Measurements from ENCODE around the gene TAS2R40.
"Not testable (repeated sequence)": the region's sequence is repeated elsewhere in the genome, so short reads cannot be mapped to it uniquely, and the experiment has no call there.

TAS2R40 gene

GRCh38 chr7:143221737-143222136 lies at the start of gene TAS2R40:
TAS2R40 (plus strand) TSS chr7:143222037; CDS start chr7:143222079, 42 bp downstream.
- DNase-seq, result no peak
- no peak for TF ChIP-seq GATA1 (IDR thresholded peaks at IDR 0.05; ENCODE audit: low read depth, low read length)
- no peak for TF ChIP-seq POLR2A (IDR thresholded peaks at IDR 0.05; ENCODE audit: low read length)

- no peak for DNase-seq
- TF ChIP-seq GATA1 (IDR thresholded peaks at IDR 0.05; ENCODE audit: low read depth, low read length) (no peak), POLR2A (IDR thresholded peaks at IDR 0.05; ENCODE audit: low read length) (no peak)
These were observed 49.5 kb upstream of the TAS2R40 start for GRCh38 chr7:143172354-143172753.

- no peak for TF ChIP-seq POLR2A (IDR thresholded peaks at IDR 0.05; ENCODE audit: low read length)
- TF ChIP-seq GATA1 (IDR thresholded peaks at IDR 0.05; ENCODE audit: low read depth, low read length), result no peak
- DNase-seq, result no peak
These were observed 45.7 kb upstream of the TAS2R40 start for GRCh38 chr7:143176128-143176527.

GRCh38 chr7:143177374-143178119 lies 44.3 kb upstream of the TAS2R40 start:
- TF ChIP-seq POLR2A (IDR thresholded peaks at IDR 0.05; ENCODE audit: low read length), result no peak
- TF ChIP-seq GATA1 (IDR thresholded peaks at IDR 0.05; ENCODE audit: low read depth, low read length), result no peak
- DNase-seq, result no peak

GRCh38 chr7:143180771-143181170 lies 41.1 kb upstream of the TAS2R40 start:
- DNase-seq, result not testable (repeated sequence)

- TF ChIP-seq POLR2A (IDR thresholded peaks at IDR 0.05; ENCODE audit: low read length), result no peak
- no peak for TF ChIP-seq GATA1 (IDR thresholded peaks at IDR 0.05; ENCODE audit: low read depth, low read length)
- no peak for DNase-seq
These were observed 40.5 kb upstream of the TAS2R40 start for GRCh38 chr7:143181349-143181748.

- TF ChIP-seq POLR2A (IDR thresholded peaks at IDR 0.05; ENCODE audit: low read length), result no peak
- TF ChIP-seq GATA1 (IDR thresholded peaks at IDR 0.05; ENCODE audit: low read depth, low read length), result no peak
- no peak for DNase-seq
These were observed 38.8 kb upstream of the TAS2R40 start, which contains the start of gene TAS2R39 for GRCh38 chr7:143183024-143183423. TAS2R39 (plus strand) TSS chr7:143183419; CDS start chr7:143183419, 0 bp downstream.

GRCh38 chr7:143185551-143185950 lies 36.3 kb upstream of the TAS2R40 start:
- DNase-seq, result no peak
- TF ChIP-seq GATA1 (IDR thresholded peaks at IDR 0.05; ENCODE audit: low read depth, low read length) (no peak), POLR2A (IDR thresholded peaks at IDR 0.05; ENCODE audit: low read length) (no peak)

- DNase-seq, result no peak
- TF ChIP-seq GATA1 (IDR thresholded peaks at IDR 0.05; ENCODE audit: low read depth, low read length) (no peak), POLR2A (IDR thresholded peaks at IDR 0.05; ENCODE audit: low read length) (no peak)
These were observed 32.8 kb upstream of the TAS2R40 start for GRCh38 chr7:143188994-143189393.

- no peak for DNase-seq
- TF ChIP-seq GATA1 (IDR thresholded peaks at IDR 0.05; ENCODE audit: low read depth, low read length) (no peak), POLR2A (IDR thresholded peaks at IDR 0.05; ENCODE audit: low read length) (no peak)
These were observed 28.0 kb upstream of the TAS2R40 start for GRCh38 chr7:143193880-143194279.

- TF ChIP-seq POLR2A (IDR thresholded peaks at IDR 0.05; ENCODE audit: low read length), result no peak
- TF ChIP-seq GATA1 (IDR thresholded peaks at IDR 0.05; ENCODE audit: low read depth, low read length), result no peak
- DNase-seq, result no peak
These were observed 22.8 kb upstream of the TAS2R40 start for GRCh38 chr7:143199040-143199439.

- no peak for DNase-seq
- TF ChIP-seq POLR2A (IDR thresholded peaks at IDR 0.05; ENCODE audit: low read length), result no peak
- no peak for TF ChIP-seq GATA1 (IDR thresholded peaks at IDR 0.05; ENCODE audit: low read depth, low read length)
These were observed 19.7 kb upstream of the TAS2R40 start for GRCh38 chr7:143202161-143202560.

- no peak for DNase-seq
These were observed 18.5 kb upstream of the TAS2R40 start for GRCh38 chr7:143203386-143203785.

GRCh38 chr7:143205560-143206293 lies 16.1 kb upstream of the TAS2R40 start:
- no peak for DNase-seq

More at GRCh38 chr7:143203386-143203785, 18.5 kb upstream of the TAS2R40 start:
- no peak for TF ChIP-seq GATA1 (IDR thresholded peaks at IDR 0.05; ENCODE audit: low read depth, low read length)
- no peak for TF ChIP-seq POLR2A (IDR thresholded peaks at IDR 0.05; ENCODE audit: low read length)

GRCh38 chr7:143210541-143210940 lies 11.3 kb upstream of the TAS2R40 start:
- no peak for DNase-seq
- TF ChIP-seq POLR2A (IDR thresholded peaks at IDR 0.05; ENCODE audit: low read length) (no peak), GATA1 (IDR thresholded peaks at IDR 0.05; ENCODE audit: low read depth, low read length) (no peak)

More at GRCh38 chr7:143205560-143206293, 16.1 kb upstream of the TAS2R40 start:
- TF ChIP-seq POLR2A (IDR thresholded peaks at IDR 0.05; ENCODE audit: low read length) (no peak), GATA1 (IDR thresholded peaks at IDR 0.05; ENCODE audit: low read depth, low read length) (no peak)

- DNase-seq, result not testable (repeated sequence)
These were observed 8.4 kb upstream of the TAS2R40 start for GRCh38 chr7:143213478-143213877.
